Measurements from ENCODE around the gene BTBD9.

The BTBD9 gene

DNA sequence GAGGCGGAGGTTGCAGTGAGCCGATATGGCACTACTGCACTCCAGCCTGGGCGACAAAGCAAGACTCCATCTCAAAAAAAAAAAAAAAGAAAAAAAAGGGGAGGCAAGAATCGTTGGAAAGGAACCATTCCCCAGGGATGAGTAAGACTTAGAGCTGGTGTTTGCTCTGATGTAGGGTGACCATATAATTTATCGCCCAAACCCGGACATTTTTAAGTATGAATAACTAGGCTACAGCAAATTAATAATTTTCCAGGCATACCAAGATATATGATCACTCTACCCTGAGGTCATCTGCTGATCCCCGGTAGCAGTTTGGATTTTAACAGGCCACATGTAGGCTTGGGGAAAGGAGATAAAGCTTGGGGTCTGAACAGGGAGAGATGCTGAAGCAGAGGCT, 260.9 kb downstream of the BTBD9 start:
- Mint-ChIP-seq H3K36me3 (ENCODE audit: low read depth) (no peaks in the 10 kb centered on the region), H3K27me3 (no peaks in the 10 kb centered on the region), H3K27ac (no peak overlapping the region), H3K9me3 (no peaks in the 10 kb centered on the region), H3K4me1 (ENCODE audit: low read depth) (no peaks in the 10 kb centered on the region), H3K4me3 (no peak overlapping the region)
- intact Hi-C loops (cut with micrococcal nuclease): no loop called here

DNA sequence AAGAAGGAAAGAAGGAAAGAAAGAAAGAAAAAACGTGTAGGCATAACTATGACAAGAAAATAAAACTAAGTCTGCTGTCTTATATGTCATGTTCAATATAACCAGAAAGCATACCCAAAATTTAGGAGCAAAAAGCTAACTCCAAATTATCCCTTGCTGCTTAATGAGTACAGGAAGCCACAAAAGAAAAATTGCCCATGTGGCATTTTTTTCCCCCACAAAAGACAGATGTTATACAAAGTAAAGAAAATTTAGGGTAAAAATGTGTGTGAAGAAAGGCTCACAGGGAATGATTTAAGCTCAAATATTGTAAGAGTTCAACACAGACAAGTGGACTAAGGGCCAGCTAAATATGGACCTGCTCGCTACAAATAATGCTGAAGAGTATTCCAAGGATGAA, 263.8 kb downstream of the BTBD9 start:
- no peak overlapping the region for H3K4me3 Mint-ChIP-seq
- H3K4me1 Mint-ChIP-seq (ENCODE audit: low read depth): no peaks in the 10 kb centered on the region
- intact Hi-C loops (cut with micrococcal nuclease): no loop called here
- no peaks in the 10 kb centered on the region for H3K9me3 Mint-ChIP-seq
- no peaks in the 10 kb centered on the region for H3K27me3 Mint-ChIP-seq
- no peak overlapping the region for H3K27ac Mint-ChIP-seq
- H3K36me3 Mint-ChIP-seq (ENCODE audit: low read depth): no peaks in the 10 kb centered on the region

DNA sequence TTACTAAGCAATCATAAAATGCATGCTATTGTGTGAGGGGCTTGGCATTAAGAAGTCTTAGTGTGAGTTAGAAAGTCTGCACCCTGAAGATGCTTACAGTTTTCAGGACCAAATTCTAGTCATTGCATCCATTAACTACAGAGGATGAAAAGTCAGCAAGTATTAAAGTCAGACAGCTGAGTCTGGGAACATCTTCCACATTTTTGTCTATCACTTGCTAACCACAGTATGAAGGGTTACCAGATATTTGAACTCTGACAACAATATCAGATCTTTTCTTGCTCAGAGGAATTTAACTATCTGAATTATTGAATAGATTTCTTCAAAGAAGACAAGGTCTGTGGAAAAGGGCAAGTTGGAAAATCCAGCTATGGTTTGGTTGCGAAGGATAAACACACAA, 264.4 kb downstream of the BTBD9 start:
- H3K27ac Mint-ChIP-seq: no peak overlapping the region

DNA sequence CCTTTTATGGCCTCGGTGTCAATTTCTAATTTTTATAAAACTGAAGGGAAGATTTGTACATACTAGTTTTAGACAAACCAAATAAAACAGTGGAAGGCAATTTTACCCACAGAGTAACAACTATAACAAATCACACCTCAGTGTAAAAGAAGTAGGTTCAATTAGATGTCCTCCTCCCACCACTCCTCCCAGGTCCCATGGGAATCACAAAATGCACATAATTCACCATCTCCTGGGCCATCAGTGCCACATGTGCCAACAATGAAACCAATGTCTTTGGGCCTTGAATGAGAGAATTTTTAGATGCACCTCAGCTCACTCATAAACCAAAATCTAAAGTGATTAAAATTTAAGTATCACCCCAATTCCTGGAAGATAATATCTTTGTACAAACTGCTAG, 267.8 kb downstream of the BTBD9 start:
- no peak overlapping the region for H3K27ac Mint-ChIP-seq
- H3K4me3 Mint-ChIP-seq: no peak overlapping the region
- intact Hi-C loops (cut with micrococcal nuclease): no loop called here
- no peaks in the 10 kb centered on the region for H3K27me3 Mint-ChIP-seq
- no peaks in the 10 kb centered on the region for H3K36me3 Mint-ChIP-seq (ENCODE audit: low read depth)
- H3K9me3 Mint-ChIP-seq: no peaks in the 10 kb centered on the region
- no peaks in the 10 kb centered on the region for H3K4me1 Mint-ChIP-seq (ENCODE audit: low read depth)

More for the DNA sequence above, 264.4 kb downstream of the BTBD9 start:
- Mint-ChIP-seq H3K9me3 (no peaks in the 10 kb centered on the region), H3K4me3 (no peak overlapping the region), H3K4me1 (ENCODE audit: low read depth) (no peaks in the 10 kb centered on the region), H3K36me3 (ENCODE audit: low read depth) (no peaks in the 10 kb centered on the region), H3K27me3 (no peaks in the 10 kb centered on the region)
- intact Hi-C loops (cut with micrococcal nuclease): no loop called here

DNA sequence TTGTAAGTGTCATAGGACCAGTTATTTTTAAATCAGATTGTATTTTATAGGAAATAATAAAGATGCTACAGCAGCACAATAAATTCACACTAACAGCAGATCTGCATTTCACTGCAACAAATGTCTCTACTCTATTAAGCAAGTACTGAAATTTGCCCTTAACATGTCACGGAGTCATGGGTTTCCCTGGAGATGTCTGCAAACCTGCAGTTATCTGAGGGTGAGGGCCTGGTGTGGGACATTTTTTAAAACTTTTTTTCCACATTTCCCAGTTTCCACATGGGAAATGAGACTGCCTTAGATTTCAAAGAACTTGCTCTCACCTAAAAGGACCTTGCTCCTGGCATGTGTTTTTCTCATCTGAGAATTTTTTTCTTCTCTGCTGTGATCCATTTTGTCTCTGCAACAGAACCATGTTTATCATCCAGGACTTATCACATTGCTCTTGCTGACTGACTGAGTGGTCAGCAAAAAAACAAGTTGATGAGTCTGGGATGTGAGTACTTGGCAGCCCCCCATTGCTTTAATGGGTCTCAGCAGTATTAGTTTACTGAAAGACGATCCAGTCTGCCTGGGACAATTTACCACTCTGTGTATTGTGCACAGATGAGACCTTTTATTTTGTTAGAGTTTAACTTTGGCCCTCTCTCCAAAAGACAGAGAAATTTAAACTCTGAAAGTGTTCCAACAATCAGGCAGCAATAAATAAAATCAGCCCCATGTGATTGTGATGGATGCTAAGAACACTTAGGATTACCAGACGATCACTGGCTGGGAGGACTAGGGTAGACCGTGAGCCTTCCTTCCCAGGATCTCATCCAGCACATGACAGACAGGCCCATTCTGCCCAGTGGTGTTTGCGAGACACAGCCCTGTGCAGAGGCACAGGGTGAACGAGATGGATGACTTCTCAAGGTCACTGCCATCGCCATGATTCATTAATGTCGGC, 268.8 kb downstream of the BTBD9 start:
- intact Hi-C loops (cut with micrococcal nuclease): no loop called here
- H3K4me3 Mint-ChIP-seq: no peak overlapping the region
- H3K36me3 Mint-ChIP-seq (ENCODE audit: low read depth): no peaks in the 10 kb centered on the region
- H3K27ac Mint-ChIP-seq: no peak overlapping the region
- no peaks in the 10 kb centered on the region for H3K27me3 Mint-ChIP-seq
- no peaks in the 10 kb centered on the region for H3K4me1 Mint-ChIP-seq (ENCODE audit: low read depth)
- no peaks in the 10 kb centered on the region for H3K9me3 Mint-ChIP-seq

DNA sequence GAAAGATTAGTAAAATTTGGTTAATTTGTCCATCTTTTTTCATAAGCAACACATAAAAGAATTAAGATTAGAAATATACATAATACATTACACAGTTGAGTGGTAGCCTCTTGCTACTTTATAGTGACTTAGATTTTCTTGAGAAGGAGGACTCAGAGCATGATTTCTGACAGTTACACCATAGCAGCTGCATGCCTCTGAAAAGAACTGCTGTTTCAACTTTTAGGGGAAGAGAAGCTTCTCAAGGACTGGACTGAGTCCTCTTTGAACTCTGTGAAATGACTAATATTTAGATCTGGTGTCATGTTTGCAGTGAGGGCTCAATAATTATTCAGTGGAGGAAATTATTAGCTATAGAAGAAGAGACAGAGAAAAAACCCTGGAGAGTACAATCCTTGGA, 272.5 kb downstream of the BTBD9 start:
- Mint-ChIP-seq H3K4me3 (no peak overlapping the region), H3K36me3 (ENCODE audit: low read depth) (no peaks in the 10 kb centered on the region), H3K4me1 (ENCODE audit: low read depth) (no peaks in the 10 kb centered on the region), H3K27me3 (no peaks in the 10 kb centered on the region), H3K9me3 (no peaks in the 10 kb centered on the region), H3K27ac (no peak overlapping the region)
- intact Hi-C loops (cut with micrococcal nuclease): no loop called here

DNA sequence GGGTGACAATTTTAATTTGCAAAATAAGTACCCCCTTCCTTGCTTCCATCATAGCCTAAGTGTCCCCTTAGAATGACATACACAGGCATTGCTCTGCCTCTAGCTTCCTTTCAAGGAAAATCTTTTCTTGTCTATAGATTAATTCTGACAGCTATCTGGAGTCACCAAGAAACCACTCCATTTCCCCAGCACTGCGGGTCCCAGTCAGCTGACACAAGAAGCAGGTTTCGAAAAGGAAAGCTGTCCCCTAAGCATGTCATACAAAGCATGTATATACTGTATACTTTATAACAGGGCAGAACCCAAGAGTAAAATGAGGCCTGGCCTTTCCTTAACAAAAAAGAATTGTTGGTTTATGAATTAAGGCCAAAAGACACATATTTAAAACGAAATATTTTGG, 273.5 kb downstream of the BTBD9 start:
- Mint-ChIP-seq H3K27ac (no peak overlapping the region), H3K36me3 (ENCODE audit: low read depth) (no peaks in the 10 kb centered on the region), H3K9me3 (no peaks in the 10 kb centered on the region), H3K4me1 (ENCODE audit: low read depth) (no peaks in the 10 kb centered on the region), H3K27me3 (no peaks in the 10 kb centered on the region), H3K4me3 (no peak overlapping the region)
- intact Hi-C loops (cut with micrococcal nuclease): no loop called here

DNA sequence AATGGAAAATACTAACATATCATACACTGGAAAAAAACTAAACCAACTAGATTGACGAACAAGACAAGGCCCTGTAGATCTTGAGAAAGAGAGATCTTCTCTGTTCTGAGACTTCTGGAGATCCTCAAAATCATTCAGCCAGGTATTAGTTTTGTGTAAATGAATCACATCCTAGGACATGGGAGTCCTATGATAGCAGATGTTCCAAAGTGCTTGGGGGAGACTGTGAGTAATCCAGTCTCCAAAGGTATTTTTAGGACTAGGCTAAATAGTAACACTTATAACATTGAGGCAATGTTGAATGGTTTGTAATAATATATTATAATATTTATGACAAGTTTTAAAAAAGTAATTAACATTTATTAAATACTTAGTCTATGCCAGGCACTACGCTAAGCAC, 275.0 kb downstream of the BTBD9 start:
- Mint-ChIP-seq H3K36me3 (ENCODE audit: low read depth) (no peaks in the 10 kb centered on the region), H3K4me3 (no peak overlapping the region), H3K27me3 (no peaks in the 10 kb centered on the region), H3K27ac (no peak overlapping the region), H3K9me3 (no peaks in the 10 kb centered on the region), H3K4me1 (ENCODE audit: low read depth) (no peaks in the 10 kb centered on the region)
- intact Hi-C loops (cut with micrococcal nuclease): no loop called here

DNA sequence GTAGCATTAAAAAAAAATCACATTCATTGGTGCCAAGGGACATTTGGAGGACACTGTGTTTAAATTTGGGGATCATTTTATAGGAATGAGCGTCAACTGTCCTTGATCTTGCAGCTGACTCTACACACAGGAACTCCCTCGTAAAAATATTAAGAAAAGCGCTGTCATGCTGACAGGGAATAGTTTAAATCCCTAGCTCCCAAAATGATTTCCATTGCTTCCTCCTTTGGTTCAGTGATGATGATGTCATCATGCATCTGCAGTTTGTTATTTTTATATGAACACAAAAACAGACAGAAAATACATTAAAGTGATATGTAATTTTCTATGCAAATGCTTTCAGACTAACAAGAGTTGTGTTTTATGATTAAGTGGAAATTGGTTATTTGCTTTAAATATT, 275.6 kb downstream of the BTBD9 start:
- no peaks in the 10 kb centered on the region for H3K4me1 Mint-ChIP-seq (ENCODE audit: low read depth)
- H3K27ac Mint-ChIP-seq: no peak overlapping the region
- H3K27me3 Mint-ChIP-seq: no peaks in the 10 kb centered on the region
- H3K9me3 Mint-ChIP-seq: no peaks in the 10 kb centered on the region
- intact Hi-C loops (cut with micrococcal nuclease): no loop called here
- H3K4me3 Mint-ChIP-seq: no peak overlapping the region
- no peaks in the 10 kb centered on the region for H3K36me3 Mint-ChIP-seq (ENCODE audit: low read depth)

DNA sequence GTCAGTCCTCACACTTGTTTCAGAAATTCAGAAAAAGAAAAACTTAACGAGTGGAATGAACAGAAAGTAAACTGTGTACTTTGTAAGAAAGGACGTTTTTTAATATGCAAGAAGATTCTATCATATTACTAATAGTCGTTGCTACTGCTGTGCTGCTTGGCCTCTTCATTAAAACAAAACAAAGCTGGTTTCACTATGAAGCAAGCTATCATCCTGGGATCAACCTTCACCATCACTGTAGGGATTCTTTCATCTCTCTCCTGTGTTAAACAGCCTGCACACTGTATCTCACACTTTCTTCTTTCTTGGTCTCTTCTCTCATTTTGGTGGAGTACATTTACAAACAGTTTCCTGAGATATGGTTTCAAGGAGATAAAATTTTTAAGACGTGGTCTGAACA, 284.2 kb downstream of the BTBD9 start:
- Mint-ChIP-seq H3K27me3 (no peaks in the 10 kb centered on the region), H3K36me3 (ENCODE audit: low read depth) (no peaks in the 10 kb centered on the region), H3K9me3 (no peaks in the 10 kb centered on the region), H3K4me3 (no peak overlapping the region), H3K4me1 (ENCODE audit: low read depth) (peaks cover 18% of the 10 kb centered on the region), H3K27ac (no peak overlapping the region)
- intact Hi-C loops (cut with micrococcal nuclease): no loop called here

DNA sequence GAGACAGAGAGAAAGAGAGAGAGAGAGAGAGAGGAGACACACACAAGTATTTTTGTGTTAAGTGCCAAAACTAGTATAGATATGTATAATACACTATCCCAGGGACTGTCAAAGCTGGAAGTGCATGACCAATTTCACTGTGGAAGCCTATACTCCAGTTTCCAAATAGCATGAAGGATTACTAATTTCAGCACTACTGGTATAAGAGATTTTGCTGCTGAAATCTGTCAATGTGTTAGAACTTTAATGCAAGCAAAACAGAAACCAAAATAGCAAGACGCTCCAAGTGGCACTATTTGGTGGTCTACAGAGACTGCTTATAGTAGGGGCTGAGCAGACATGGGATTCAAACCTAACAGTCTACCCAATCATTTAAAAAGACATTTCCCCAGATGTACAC, 284.8 kb downstream of the BTBD9 start:
- Mint-ChIP-seq H3K36me3 (ENCODE audit: low read depth) (no peaks in the 10 kb centered on the region), H3K4me3 (no peak overlapping the region), H3K27me3 (no peaks in the 10 kb centered on the region), H3K27ac (no peak overlapping the region), H3K4me1 (ENCODE audit: low read depth) (peaks cover 18% of the 10 kb centered on the region), H3K9me3 (no peaks in the 10 kb centered on the region)
- intact Hi-C loops (cut with micrococcal nuclease): no loop called here

DNA sequence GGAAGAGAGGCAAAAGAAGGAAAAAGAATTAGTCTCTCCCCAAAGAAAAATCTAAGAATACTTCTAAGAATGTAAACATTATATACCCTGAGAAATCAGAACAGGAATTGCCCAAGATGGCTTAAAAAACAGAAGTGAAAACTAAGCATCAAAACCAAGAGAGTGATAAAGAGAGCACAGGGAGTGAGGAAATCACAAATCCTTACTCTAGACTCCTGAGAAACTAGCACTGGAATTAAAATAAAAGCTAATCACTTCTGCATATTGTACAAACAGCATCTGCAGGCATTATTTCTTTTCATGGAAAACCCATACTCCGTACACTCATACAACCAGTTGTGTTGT, 285.7 kb downstream of the BTBD9 start:
- Mint-ChIP-seq H3K27ac (no peak overlapping the region), H3K4me1 (ENCODE audit: low read depth) (peaks cover 18% of the 10 kb centered on the region), H3K27me3 (no peaks in the 10 kb centered on the region), H3K9me3 (no peaks in the 10 kb centered on the region), H3K36me3 (ENCODE audit: low read depth) (no peaks in the 10 kb centered on the region), H3K4me3 (no peak overlapping the region)
- intact Hi-C loops (cut with micrococcal nuclease): no loop called here

DNA sequence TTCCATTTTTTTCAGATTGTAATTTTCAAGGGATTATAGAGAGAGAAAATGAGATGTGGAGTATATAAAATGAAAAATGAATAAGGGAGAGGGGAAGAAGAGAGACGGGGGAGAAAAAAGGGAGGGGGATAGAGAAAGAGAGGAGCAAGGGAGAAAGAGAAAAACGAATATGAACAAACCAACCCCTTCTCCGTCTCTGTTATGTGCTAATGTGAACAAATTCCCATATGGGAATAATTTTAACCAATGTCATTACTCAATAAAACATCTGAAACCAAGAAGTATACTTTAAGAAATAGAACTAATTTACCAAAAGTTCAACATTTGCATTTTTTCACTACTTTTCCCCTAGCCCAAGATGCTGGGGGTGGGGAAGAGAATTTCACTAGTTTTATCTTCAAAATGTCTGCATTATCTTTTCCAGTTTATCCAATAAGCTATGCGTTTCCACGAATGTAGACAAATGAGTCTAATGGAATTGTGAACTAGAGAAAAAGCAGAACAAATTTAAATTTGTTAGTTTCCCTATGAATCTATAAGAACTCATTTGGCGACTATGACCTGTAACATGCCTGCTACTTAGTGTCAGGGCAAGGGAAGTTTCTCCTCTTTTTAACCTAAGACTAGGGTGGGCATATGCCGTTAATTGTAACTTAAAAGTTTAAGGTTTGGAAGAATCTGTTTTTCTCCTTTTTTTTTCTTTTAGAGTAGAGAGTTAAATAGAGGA, 286.3 kb downstream of the BTBD9 start:
- no peaks in the 10 kb centered on the region for H3K36me3 Mint-ChIP-seq (ENCODE audit: low read depth)
- intact Hi-C loops (cut with micrococcal nuclease): no loop called here
- peaks cover 18% of the 10 kb centered on the region for H3K4me1 Mint-ChIP-seq (ENCODE audit: low read depth)
- H3K27me3 Mint-ChIP-seq: no peaks in the 10 kb centered on the region
- H3K9me3 Mint-ChIP-seq: no peaks in the 10 kb centered on the region
- no peak overlapping the region for H3K4me3 Mint-ChIP-seq
- no peak overlapping the region for H3K27ac Mint-ChIP-seq

DNA sequence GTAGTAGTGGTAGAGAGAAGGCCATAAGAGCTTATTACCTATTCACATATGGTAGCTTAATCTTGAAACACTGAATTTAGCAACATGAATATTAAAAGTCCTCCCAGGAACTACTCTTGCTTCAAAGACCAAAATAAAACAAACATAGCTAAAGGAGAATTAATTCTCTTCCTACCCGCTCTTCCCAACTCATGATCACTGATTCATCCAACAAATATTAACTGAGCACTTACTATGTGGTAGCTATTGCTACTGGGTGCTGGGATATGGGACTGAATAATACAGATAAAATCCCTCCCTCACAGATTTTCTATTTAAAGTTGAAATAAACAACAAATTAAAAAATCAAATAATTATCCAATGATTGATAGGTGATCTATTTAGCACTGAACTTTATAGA, 287.1 kb downstream of the BTBD9 start:
- intact Hi-C loops (cut with micrococcal nuclease): no loop called here
- H3K36me3 Mint-ChIP-seq (ENCODE audit: low read depth): no peaks in the 10 kb centered on the region
- H3K4me1 Mint-ChIP-seq (ENCODE audit: low read depth): peaks cover 18% of the 10 kb centered on the region
- H3K27me3 Mint-ChIP-seq: no peaks in the 10 kb centered on the region
- no peak overlapping the region for H3K27ac Mint-ChIP-seq
- no peak overlapping the region for H3K4me3 Mint-ChIP-seq
- H3K9me3 Mint-ChIP-seq: no peaks in the 10 kb centered on the region

All from dendritic cell treated with granulocyte-macrophage colony-stimulating factor and Interleukin-4, amounts not matched to agents 40 ng/mL and 50 ng/mL, for 4 days (primary cell).